H7 (cell line): Measurements from ENCODE around the gene LAMA2. TPM values are rescaled to one million over a fixed set of nuclear protein-coding genes. Genes with fewer than 3 reads are reported as not detected.

Experiments used
- DNase-seq: peaks from one replicate; pipeline ENCODE4 v3.0.0; 2012
- H3K27me3 ChIP-seq: 2 replicates; pipeline ENCODE4 v1.6.0; 2011; ENCODE audit warnings: mild to moderate bottlenecking, low read length; ENCODE audit not compliant: control insufficient read depth, insufficient read depth
- H3K36me3 ChIP-seq: replicated peaks from 2 replicates; pipeline ENCODE4 v1.5.1; 2011; ENCODE audit warnings: low read length; ENCODE audit not compliant: control insufficient read depth, insufficient read depth
- H3K4me3 ChIP-seq: 2 replicates; pipeline ENCODE4 v1.5.1; 2011; ENCODE audit warnings: low read depth, mild to moderate bottlenecking, control low read depth, low read length, moderate library complexity; ENCODE audit not compliant: insufficient read depth
- total RNA-seq: library from RNA; depleted of rRNA; stranded (reverse); fragments of >200 nt; shearing (Covaris generic); gene quantifications from 2 replicates; pipeline ENCODE4 v1.2.3, GENCODE V29; 2014

Gene LAMA2
- total RNA-seq, 1 experiment from 2014 or later = 2.2 TPM

DNA sequence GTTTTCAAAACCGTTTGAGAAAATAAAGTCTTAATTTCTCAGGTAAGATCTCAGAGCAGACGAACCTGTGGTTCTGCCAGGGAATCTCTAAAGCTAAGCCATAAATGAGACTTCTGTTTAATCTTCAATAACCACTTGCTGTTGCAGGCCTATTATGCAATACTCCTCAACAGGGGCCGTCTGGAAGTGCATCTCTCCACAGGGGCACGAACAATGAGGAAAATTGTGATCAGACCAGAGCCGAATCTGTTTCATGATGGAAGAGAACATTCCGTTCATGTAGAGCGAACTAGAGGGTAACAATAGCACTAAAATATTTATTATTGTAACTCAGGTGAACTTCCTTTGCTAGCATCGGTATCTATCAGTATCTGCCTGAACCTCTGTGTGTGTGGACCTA is 603.4 kb downstream of the LAMA2 start:
- Histone ChIP-seq H3K4me3 (no peak overlapping the region), H3K36me3 (no peaks in the 10 kb centered on the region), H3K27me3 (no peaks in the 10 kb centered on the region)
- no peak for DNase-seq

DNA sequence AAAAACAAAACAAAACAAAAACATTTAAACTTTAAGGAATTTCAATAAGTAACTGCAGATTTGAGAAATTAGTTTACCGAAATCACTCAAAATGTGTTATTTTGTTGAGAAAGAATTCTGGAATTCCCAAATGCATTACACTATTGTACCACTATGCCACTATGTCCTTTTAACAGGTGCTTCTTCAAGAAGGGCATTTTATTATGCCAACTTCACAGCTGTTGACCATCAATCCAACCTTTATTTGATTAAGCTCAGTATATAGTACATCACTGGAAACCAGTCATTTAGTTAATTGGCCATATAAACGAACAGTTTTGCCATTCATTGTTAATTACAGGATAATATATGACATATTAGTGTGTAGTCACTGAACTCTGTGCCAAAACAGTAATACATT is 605.4 kb downstream of the LAMA2 start:
- no peak for DNase-seq
- H3K4me3 ChIP-seq = no peak overlapping the region
- no peaks in the 10 kb centered on the region for H3K36me3 ChIP-seq
- no peaks in the 10 kb centered on the region for H3K27me3 ChIP-seq

DNA sequence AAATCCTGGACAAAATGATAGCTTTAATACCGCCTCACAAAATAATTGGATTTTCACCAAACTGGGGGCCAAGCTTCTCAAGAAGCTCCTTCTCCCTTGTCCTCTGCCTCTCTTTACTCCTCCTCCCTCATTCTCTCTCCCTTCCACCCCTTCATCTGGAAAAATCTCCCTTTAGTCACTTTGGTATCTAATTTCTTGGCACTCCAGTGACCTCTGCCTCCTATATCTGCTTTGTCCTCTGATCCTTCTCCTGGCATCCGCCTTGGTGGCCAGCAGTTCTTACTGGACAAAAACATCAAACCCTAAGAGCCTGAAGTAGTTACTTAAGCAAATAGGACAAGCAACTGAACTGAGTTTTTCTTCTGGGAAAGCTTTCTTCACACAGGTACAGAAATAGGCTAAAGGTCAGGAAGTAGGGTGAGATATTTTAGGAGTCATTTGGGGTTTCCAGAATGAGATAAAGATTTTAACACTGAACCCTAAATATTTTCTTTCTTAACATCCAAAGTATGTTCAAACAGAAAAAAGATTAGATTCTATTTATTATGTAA is 606.4 kb downstream of the LAMA2 start:
- Histone ChIP-seq H3K4me3 (no peak overlapping the region), H3K36me3 (no peaks in the 10 kb centered on the region)
- DNase-seq = no peak

DNA sequence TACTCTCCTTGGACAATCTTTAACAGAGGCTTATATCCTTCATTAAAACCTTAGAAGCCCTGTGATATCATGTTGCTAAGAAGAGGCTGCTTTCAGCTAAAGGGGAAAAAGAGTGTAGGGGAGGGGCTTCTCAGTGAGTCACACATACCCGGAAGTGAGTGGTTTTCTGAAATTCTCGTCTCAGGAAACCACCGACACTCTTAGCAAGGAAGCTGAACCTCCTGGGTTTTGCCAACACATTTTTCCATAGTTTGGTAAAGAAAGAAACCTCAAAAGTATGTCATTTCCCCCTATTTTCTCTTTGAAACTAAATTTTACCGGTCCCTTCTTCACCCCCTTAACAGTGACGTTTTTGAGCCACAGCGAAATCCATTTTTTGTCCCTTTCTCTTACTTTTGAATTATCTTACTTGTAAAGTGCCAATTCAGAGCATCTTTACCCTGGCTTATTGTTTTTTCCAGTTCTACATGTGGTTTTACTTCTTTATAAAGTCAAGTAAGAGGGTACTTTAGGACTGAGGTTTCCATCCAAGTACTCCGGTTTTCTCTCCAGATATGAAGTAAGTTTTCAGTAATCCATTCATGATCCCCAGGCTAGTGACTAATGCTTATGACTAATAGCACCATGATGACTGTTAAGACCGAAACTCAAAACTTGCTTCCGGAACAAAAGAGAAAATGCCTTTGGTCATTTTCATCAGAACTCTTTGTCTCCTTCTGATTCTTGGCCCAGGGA is 607.8 kb downstream of the LAMA2 start:
- no peaks in the 10 kb centered on the region for H3K36me3 ChIP-seq
- H3K4me3 ChIP-seq = no peak overlapping the region
- no peaks in the 10 kb centered on the region for H3K27me3 ChIP-seq
- no peak for DNase-seq

More for the DNA sequence above, 606.4 kb downstream of the LAMA2 start:
- H3K27me3 ChIP-seq = no peaks in the 10 kb centered on the region

DNA sequence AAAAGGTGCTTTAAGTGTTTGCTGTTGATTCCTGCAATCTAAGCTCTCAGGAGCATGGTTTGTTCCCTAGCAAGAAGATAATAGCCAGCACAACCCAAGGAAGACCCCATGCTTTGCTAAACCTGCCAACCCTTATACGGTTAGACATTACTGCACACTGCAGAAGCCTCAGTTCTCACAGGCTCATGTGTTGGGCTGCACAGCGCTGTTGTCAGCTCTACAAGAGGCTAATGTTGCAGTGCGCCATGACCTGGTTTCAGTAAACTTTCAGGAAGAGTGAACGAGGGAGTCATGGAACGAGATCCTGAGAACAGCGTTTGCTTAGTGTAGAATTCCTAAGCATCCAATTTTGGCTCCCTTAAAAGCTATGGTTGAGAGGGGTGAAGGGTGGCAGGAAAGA is 608.5 kb downstream of the LAMA2 start:
- Histone ChIP-seq H3K36me3 (no peaks in the 10 kb centered on the region), H3K27me3 (no peaks in the 10 kb centered on the region), H3K4me3 (no peak overlapping the region)
- no peak for DNase-seq

DNA sequence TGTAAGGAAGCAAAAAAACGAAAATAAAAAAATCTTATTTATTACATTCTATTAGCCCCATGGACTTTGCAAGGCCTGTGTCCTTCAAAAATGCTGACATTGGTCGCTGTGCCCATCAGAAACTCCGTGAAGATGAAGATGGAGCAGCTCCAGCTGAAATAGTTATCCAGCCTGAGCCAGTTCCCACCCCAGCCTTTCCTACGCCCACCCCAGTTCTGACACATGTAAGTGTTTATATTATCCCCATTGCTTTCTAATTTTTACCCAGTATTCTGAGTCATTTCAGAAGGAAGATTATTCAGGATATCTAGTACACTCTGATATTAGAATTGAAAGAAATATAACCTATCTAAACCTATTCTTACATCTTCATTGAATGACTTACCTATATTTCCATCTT is 609.3 kb downstream of the LAMA2 start:
- no peak overlapping the region for H3K4me3 ChIP-seq

DNA sequence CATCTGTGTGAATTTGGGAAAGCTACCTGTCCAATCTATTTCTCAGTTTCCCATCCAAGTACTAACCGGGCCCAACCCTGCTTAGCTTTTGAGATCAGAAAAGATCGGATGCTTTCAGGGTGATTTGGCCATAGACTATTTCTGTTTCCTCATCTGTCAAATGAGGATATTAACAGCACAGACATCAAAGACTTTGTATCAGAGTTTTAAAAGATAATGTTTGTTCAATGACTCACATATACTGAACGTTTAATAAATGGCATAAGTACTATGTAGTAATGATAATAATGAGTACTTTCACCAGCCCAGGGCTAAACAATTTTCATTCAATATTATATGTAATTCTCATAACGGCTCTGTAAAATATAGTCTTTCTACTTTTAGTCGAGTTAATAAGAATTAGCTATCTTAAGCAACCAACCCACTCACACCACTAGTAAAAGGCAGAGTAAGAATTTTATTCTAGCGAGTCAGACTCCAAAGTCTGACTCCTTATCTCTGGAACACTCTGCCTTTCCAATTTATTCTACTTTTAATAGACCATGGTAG is 610.5 kb downstream of the LAMA2 start:
- H3K36me3 ChIP-seq = no peaks in the 10 kb centered on the region
- H3K27me3 ChIP-seq = no peaks in the 10 kb centered on the region
- no peak for DNase-seq
- H3K4me3 ChIP-seq = no peak overlapping the region

More for the DNA sequence above, 609.3 kb downstream of the LAMA2 start:
- Histone ChIP-seq H3K27me3 (no peaks in the 10 kb centered on the region), H3K36me3 (no peaks in the 10 kb centered on the region)
- no peak for DNase-seq

DNA sequence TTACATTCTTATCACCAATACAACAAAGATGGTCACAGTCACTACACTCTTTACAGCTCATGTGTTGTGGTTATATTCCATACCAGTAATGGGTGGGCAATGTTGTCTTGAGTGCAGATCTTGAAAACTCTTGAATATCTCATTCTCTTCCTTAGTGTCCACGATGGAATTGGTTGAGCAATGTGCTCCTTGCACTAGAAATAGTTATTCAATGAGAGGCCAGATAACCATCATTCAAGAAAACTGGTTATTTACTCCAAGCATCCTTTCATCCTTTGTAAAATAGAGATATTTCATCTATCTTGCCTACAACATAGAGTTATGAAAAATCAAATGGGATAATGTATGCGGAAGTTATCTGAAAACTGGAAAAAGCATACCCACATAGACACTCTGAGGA is 611.2 kb downstream of the LAMA2 start:
- Histone ChIP-seq H3K4me3 (no peak overlapping the region), H3K36me3 (no peaks in the 10 kb centered on the region), H3K27me3 (no peaks in the 10 kb centered on the region)
- no peak for DNase-seq

DNA sequence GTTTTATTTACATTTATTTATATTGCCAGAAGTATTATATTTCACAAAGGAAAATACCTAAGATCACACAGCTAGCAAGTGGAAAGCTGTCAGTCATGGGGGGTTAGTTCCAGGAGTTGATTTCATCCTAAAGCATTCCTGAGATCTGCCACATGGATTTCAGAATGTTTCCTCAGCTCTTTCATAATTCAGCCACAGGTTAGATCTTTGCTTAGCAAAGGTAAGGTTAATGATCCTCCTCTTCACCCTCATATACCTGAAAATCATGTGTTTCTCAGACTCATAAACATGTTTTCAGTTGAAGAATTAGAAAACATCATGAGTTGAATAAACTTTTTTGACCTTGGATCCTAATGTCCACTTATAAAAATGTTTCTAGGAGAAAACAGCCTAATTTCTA is 611.6 kb downstream of the LAMA2 start:
- H3K36me3 ChIP-seq = no peaks in the 10 kb centered on the region
- no peaks in the 10 kb centered on the region for H3K27me3 ChIP-seq
- DNase-seq = no peak
- no peak overlapping the region for H3K4me3 ChIP-seq

DNA sequence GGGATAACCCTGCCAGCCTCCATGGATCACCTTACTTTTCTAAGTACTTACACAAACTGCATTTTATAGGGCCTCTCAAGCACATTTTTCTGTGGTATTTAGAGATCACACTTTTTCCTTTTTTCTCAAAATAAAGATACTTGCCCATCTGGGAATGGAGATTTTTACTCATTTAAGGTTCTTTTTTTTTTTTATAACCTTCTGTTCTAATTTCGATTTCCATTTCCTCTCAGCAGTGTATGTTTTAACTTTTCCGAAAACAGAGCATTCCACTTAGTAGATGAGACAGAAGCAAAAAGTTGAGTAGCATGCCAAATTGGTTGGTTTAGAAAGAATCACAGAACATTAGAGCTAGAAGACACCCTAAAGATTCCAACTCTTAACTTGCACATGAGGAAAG is 612.7 kb downstream of the LAMA2 start:
- no peaks in the 10 kb centered on the region for H3K27me3 ChIP-seq
- no peak overlapping the region for H3K4me3 ChIP-seq
- no peak for DNase-seq
- H3K36me3 ChIP-seq = no peaks in the 10 kb centered on the region

DNA sequence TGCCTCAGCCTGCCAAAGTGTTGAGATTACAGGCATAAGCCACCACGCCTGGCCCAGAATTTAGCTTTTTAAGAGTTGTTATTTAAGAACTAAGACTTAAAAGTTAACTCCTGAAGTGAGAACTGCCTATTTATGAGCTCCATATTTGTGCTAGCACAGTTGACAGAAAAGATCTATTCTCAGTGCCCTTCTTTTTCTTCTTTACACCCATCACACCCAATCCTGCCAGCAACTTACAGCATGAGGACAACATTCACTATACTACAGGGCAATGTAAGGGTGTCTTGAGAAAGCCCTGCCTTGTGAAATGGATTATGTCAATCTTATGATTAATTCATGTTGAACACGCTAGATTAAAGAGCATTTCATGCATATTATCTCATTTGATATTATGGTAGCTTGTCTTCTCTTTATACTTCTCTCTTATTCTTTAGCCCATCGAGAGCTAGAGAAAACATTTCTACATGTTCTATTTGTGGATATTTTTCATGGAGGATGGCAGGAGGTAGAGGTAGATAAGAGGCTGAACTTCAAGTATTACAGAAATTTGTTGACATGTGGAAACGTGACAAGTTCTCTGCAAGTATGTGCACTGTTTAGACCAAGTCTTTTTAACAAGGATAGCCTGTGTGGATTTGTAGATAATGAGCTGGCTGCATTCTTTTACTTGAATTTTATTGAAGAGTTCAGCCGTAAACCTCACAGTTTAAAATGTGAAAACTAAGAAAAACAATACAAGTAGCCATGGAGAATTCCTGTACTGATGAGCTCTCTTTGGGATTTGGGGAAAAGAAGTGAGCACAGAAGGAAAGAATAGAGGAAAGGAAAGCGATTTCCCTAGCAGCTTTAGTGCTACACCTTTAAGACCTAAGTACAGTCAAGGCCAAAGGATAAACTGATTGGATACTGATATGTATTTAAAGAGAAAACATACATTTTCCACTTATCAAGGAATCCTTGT is 614.8 kb downstream of the LAMA2 start:
- DNase-seq = no peak
- Histone ChIP-seq H3K4me3 (no peak overlapping the region), H3K27me3 (no peaks in the 10 kb centered on the region), H3K36me3 (no peaks in the 10 kb centered on the region)

DNA sequence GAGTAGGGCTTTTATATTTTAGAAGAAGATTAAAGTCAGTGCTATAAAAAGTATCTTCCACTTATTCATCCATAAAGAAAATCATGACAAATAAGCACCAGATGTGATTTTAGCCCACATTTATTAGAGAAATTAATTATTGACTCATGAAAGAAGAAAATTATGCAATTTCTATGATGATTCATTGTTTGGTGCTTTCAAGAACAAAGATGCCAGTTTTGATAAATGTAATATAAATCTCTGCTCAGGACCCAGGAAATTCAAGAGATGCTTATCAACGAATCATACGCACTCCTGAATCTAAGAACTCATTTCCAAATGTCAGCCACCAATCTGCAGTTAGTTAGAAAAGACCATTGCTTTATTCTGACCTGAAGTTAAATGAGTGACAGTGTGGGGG is 615.6 kb downstream of the LAMA2 start:
- H3K36me3 ChIP-seq = no peaks in the 10 kb centered on the region
- no peak overlapping the region for H3K4me3 ChIP-seq
- H3K27me3 ChIP-seq = no peaks in the 10 kb centered on the region
- DNase-seq = no peak

DNA sequence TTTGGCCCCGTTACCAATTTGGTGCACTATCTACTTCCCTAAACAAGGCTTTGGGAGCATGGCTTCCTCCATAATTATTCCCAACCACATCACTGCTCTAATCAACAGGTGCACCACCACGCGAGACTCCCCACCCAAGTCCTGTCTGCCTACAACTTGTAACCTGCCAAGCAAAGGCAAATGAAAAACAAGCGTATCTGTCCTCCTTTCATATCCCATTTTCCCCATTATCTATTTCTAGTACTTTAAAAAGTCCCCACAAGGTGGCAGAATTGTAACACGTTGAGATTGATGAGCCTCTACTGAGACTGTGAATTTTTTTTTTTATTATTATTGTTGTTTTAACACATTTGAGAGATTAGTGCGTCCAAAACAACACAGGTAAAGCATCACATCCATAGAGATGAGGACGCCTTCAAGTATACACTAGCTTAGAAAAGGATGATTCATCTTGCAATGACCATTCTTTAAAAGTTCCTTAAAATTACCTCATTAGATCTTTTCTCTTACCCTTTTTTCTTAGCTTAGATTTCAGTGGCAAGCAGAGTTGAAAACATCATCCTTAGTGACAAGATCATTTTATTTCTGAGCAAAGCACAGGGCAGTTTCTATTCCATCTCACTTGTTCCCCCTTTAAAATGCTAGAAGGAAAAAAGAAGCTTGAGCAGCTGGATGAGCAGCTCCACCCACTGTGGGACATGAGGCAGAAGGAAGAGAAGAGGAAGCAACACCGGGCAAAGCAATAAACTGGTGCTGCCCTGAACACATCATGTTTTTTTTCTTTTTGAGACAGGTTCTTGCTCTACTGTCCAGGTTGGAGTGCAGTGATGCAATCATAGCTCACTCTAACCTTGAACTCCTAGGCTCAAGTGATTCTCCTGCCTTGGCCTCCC is 616.3 kb downstream of the LAMA2 start:
- Histone ChIP-seq H3K36me3 (no peaks in the 10 kb centered on the region), H3K4me3 (no peak overlapping the region), H3K27me3 (no peaks in the 10 kb centered on the region)
- peak; percentile 10 for DNase-seq

DNA sequence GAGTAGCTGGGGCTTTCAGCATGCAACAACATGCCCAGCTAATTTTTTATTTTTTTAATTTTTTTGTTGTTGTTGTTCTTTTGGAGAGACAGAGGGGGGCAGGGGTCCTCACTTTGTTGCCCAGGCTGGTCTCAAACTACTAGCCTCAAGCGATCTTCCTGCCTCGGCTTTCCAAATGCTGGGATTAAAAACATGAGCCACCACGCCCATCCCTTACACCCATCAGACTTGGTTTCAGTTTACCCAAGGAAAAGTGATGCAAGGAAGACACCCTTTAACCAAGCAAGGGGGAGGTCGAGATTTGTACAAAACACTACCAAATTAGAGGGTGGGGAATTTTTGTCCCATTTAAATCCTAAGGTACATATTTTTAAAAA is 616.9 kb downstream of the LAMA2 start:
- DNase-seq = no peak
- no peaks in the 10 kb centered on the region for H3K36me3 ChIP-seq
- H3K27me3 ChIP-seq = no peaks in the 10 kb centered on the region
- H3K4me3 ChIP-seq = no peak overlapping the region
